Fibroblast of villous mesenchyme (primary cell): Measurements from ENCODE around the gene STX8. TPM values are rescaled to one million over a fixed set of nuclear protein-coding genes. Genes with fewer than 3 reads are reported as not detected.

Experiments used
- DNase-seq: peaks from one replicate; pipeline ENCODE4 v3.0.0-alpha.2; 2010; ENCODE audit warnings: low read depth
- H3K4me3 ChIP-seq: 2 replicates; pipeline ENCODE4 v1.5.1; 2011; ENCODE audit warnings: low read depth, mild to moderate bottlenecking, low read length
- total RNA-seq: library from RNA; depleted of rRNA; stranded (reverse); fragments of >200 nt; gene quantifications from 2 replicates; pipeline ENCODE4 v1.2.3, GENCODE V29; 2012
- TF ChIP-seq, protein P1 (sequence below): IDR thresholded peaks from 2 replicates; pipeline ENCODE4 v1.5.1; 2012; ENCODE audit warnings: low read depth, mild to moderate bottlenecking, low read length; ENCODE audit not compliant: insufficient read depth

STX8 gene
- total RNA-seq, 1 donor: 91.1 TPM

DNA sequence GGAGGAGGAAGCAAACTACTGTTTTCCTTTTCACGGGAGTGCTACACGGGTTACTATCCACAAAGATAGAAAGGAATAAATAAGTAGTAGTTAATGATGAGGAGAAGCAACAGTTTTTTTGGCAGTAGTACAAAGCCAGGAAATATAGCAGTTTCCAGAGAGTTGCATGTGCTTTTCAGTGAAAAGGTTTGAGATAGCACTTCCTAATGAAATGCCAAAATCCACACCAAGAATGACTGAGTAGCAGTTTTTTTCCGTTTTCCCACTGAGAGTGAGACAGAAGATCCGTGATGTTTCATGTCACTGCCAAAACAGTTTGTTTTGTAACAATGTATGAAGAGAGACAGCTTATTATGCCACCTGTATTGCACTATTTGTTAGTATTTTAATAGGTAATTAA lies 129.1 kb downstream of the STX8 start:
- H3K4me3 ChIP-seq: no peak overlapping the region

GRCh38 chr17:9445424-9445823 lies 130.2 kb downstream of the STX8 start:
- no peak overlapping the region for H3K4me3 ChIP-seq
- no peak for DNase-seq
- TF ChIP-seq, protein P1, sequence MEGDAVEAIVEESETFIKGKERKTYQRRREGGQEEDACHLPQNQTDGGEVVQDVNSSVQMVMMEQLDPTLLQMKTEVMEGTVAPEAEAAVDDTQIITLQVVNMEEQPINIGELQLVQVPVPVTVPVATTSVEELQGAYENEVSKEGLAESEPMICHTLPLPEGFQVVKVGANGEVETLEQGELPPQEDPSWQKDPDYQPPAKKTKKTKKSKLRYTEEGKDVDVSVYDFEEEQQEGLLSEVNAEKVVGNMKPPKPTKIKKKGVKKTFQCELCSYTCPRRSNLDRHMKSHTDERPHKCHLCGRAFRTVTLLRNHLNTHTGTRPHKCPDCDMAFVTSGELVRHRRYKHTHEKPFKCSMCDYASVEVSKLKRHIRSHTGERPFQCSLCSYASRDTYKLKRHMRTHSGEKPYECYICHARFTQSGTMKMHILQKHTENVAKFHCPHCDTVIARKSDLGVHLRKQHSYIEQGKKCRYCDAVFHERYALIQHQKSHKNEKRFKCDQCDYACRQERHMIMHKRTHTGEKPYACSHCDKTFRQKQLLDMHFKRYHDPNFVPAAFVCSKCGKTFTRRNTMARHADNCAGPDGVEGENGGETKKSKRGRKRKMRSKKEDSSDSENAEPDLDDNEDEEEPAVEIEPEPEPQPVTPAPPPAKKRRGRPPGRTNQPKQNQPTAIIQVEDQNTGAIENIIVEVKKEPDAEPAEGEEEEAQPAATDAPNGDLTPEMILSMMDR: no peak

More for the DNA sequence above, 129.1 kb downstream of the STX8 start:
- DNase-seq: no peak
- TF ChIP-seq, protein P1: no peak

DNA sequence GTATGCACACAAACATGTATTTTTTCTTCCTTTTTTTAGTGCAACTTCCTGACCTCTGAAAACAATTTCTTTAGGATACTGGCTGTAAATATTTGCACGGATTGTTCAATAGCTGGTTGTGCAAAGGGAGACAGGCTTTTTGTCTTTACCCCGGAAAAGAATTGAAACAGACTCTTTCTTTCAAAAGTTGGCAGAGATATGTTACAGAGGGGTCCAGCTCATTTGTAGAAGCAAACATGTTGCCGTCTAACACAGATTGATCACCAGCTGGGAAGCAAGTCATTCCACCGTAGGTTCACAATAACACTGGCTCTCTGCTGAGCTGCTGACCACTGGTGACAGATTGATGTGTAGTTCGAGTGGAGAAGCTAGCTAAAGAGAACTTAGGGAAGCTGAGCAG lies 130.9 kb downstream of the STX8 start:
- no peak for DNase-seq
- TF ChIP-seq, protein P1: no peak
- no peak overlapping the region for H3K4me3 ChIP-seq

DNA sequence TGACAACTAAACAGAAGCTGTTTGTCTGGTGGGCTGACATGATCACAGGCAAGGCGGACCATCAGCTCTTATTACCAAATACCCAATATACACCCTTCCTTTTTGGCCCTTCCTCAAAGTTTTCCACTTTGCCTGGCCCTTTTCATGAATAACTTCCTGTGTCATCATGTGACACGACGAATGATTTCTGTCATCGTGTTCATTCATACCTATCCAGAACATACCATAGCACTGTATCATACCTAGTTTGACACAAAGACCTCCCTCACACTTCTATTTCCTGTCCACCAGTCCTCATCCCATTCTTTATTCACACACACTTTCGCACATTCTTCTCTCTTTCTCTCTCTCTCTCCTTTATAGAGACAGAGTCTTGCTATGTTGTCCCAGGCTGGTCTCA lies 131.8 kb downstream of the STX8 start:
- TF ChIP-seq, protein P1: no peak
- DNase-seq: no peak
- H3K4me3 ChIP-seq: no peak overlapping the region

GRCh38 chr17:9439851-9440250 lies 135.8 kb downstream of the STX8 start:
- H3K4me3 ChIP-seq: no peak overlapping the region
- TF ChIP-seq, protein P1: no peak
- no peak for DNase-seq

DNA sequence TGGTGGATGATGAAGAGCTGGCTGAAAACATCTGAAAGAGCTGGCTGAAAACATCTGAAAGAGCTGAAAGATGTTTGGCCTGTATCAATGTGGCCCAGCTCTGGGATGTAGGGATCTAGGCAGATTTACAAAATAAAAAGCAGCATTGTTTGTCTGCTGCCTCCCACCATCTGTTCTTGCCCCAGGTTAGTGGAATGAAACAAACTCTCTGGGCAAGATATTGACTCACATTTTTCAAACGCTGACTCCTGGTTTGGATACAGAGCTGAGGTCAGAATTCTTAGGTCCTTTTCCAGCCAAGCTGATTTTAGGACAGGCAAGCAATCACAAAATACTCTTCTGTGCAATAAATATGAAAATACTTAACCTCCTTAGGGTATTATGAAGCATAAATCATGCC lies 139.0 kb downstream of the STX8 start:
- peak; percentile 60 for DNase-seq
- TF ChIP-seq, protein P1: no peak
- H3K4me3 ChIP-seq: no peak overlapping the region

GRCh38 chr17:9435165-9435564 lies 140.5 kb downstream of the STX8 start:
- DNase-seq: no peak
- no peak overlapping the region for H3K4me3 ChIP-seq
- TF ChIP-seq, protein P1: no peak
